ENCODE data around the gene VPS51. TPM values are rescaled to one million over a fixed set of nuclear protein-coding genes. Genes with fewer than 3 reads are reported as not detected.

The VPS51 gene
- total and polyA plus RNA-seq, 2 donors from 2014 or later: 98.3 to 110 TPM

GRCh38 chr11:65087216-65087615, 8.8 kb upstream of the VPS51 start:
- H3K27ac ChIP-seq (ENCODE audit: low read depth in 2 of 2, low read length in 2 of 2): no peak overlapping the region
- DNase-seq (no peak), FAIRE-seq (no peak)
- peaks cover 0 to 18% (median 9%) of the 10 kb centered on the region in 3 donors for H3K4me1 ChIP-seq (ENCODE audit: control insufficient read depth in 2 of 3, insufficient read depth in 2 of 3, low read depth in 1 of 3, low read length in 3 of 3)
- no peak for TF ChIP-seq CTCF (IDR thresholded peaks at IDR 0.05; ENCODE audit: borderline replicate concordance, extremely low read depth, insufficient read depth)
- peaks cover 8 to 31% (median 12%) of the 10 kb centered on the region in 3 donors for H3K36me3 ChIP-seq (ENCODE audit: control insufficient read depth in 2 of 3, insufficient read depth in 3 of 3, low read length in 3 of 3)
- H3K9me3 ChIP-seq (ENCODE audit: control insufficient read depth in 2 of 3, insufficient read depth in 1 of 3, low read length in 3 of 3): no peaks in the 10 kb centered on the region
- no peaks in the 10 kb centered on the region for H3K27me3 ChIP-seq (ENCODE audit: control insufficient read depth, insufficient read depth, low read length)
- no peak overlapping the region for H3K9ac ChIP-seq (ENCODE audit: low read length in 3 of 3)
- no peak overlapping the region for H3K4me3 ChIP-seq (ENCODE audit: low read length in 3 of 3)
- intact Hi-C loops (cut with DNase I): no loop called here

- Histone ChIP-seq H3K9ac (ENCODE audit: low read length in 3 of 3) (no peak overlapping the region), H3K27ac (ENCODE audit: low read depth in 2 of 2, low read length in 2 of 2) (no peak overlapping the region), H3K36me3 (ENCODE audit: control insufficient read depth in 2 of 3, insufficient read depth in 3 of 3, low read length in 3 of 3) (peaks cover 8 to 31% (median 12%) of the 10 kb centered on the region in 3 donors), H3K9me3 (ENCODE audit: control insufficient read depth in 2 of 3, insufficient read depth in 1 of 3, low read length in 3 of 3) (no peaks in the 10 kb centered on the region), H3K4me1 (ENCODE audit: control insufficient read depth in 2 of 3, insufficient read depth in 2 of 3, low read depth in 1 of 3, low read length in 3 of 3) (peaks cover 0 to 18% (median 9%) of the 10 kb centered on the region in 3 donors), H3K4me3 (ENCODE audit: low read length in 3 of 3) (no peak overlapping the region), H3K27me3 (ENCODE audit: control insufficient read depth, insufficient read depth, low read length) (no peaks in the 10 kb centered on the region)
- intact Hi-C loops (cut with DNase I): no loop called here
- TF ChIP-seq CTCF (IDR thresholded peaks at IDR 0.05; ENCODE audit: borderline replicate concordance, extremely low read depth, insufficient read depth): no peak
- DNase-seq: no peak
- no peak for FAIRE-seq
These were observed 8.2 kb upstream of the VPS51 start for GRCh38 chr11:65087827-65088226.

- H3K27me3 ChIP-seq (ENCODE audit: control insufficient read depth, insufficient read depth, low read length): no peaks in the 10 kb centered on the region
- no peak overlapping the region for H3K27ac ChIP-seq (ENCODE audit: low read depth in 2 of 2, low read length in 2 of 2)
- peaks cover 0 to 11% (median 4%) of the 10 kb centered on the region in 3 donors for H3K4me1 ChIP-seq (ENCODE audit: control insufficient read depth in 2 of 3, insufficient read depth in 2 of 3, low read depth in 1 of 3, low read length in 3 of 3)
- no peak overlapping the region for H3K4me3 ChIP-seq (ENCODE audit: low read length in 3 of 3)
- DNase-seq (no peak), FAIRE-seq (no peak)
- intact Hi-C loops (cut with DNase I): no loop called here
- TF ChIP-seq CTCF (IDR thresholded peaks at IDR 0.05; ENCODE audit: borderline replicate concordance, extremely low read depth, insufficient read depth): no peak
- H3K9me3 ChIP-seq (ENCODE audit: control insufficient read depth in 2 of 3, insufficient read depth in 1 of 3, low read length in 3 of 3): no peaks in the 10 kb centered on the region
- peaks cover 8 to 31% (median 12%) of the 10 kb centered on the region in 3 donors for H3K36me3 ChIP-seq (ENCODE audit: control insufficient read depth in 2 of 3, insufficient read depth in 3 of 3, low read length in 3 of 3)
- no peak overlapping the region for H3K9ac ChIP-seq (ENCODE audit: low read length in 3 of 3)
These were observed 6.4 kb upstream of the VPS51 start for GRCh38 chr11:65089621-65090020.

GRCh38 chr11:65090628-65091027, 5.4 kb upstream of the VPS51 start:
- Histone ChIP-seq H3K4me3 (ENCODE audit: low read length in 3 of 3) (no peak overlapping the region), H3K9ac (ENCODE audit: low read length in 3 of 3) (no peak overlapping the region), H3K27ac (ENCODE audit: low read depth in 2 of 2, low read length in 2 of 2) (no peak overlapping the region), H3K36me3 (ENCODE audit: control insufficient read depth in 2 of 3, insufficient read depth in 3 of 3, low read length in 3 of 3) (peaks cover 4 to 28% (median 9%) of the 10 kb centered on the region in 3 donors), H3K9me3 (ENCODE audit: control insufficient read depth in 2 of 3, insufficient read depth in 1 of 3, low read length in 3 of 3) (no peaks in the 10 kb centered on the region), H3K27me3 (ENCODE audit: control insufficient read depth, insufficient read depth, low read length) (no peaks in the 10 kb centered on the region), H3K4me1 (ENCODE audit: control insufficient read depth in 2 of 3, insufficient read depth in 2 of 3, low read depth in 1 of 3, low read length in 3 of 3) (peaks cover 0 to 4% (median 0%) of the 10 kb centered on the region in 3 donors)
- FAIRE-seq (no peak), DNase-seq (no peak)
- no peak for TF ChIP-seq CTCF (IDR thresholded peaks at IDR 0.05; ENCODE audit: borderline replicate concordance, extremely low read depth, insufficient read depth)
- intact Hi-C loops (cut with DNase I): no loop called here
